Activated gamma-delta T cell treated with anti-CD3 and anti-CD28 coated beads, Interleukin-2, amount 50 U/mL, for 16 hours (primary cell): Measurements from ENCODE around the gene CD44.

Source experiments
- DNase-seq: peaks from one replicate; pipeline ENCODE4 v3.0.0-alpha.2; 2020; ENCODE audit warnings: low read depth

CD44 gene

GRCh38 chr11:35139722-35140282 is 831 bp downstream of the CD44 start:
- no peak for DNase-seq

GRCh38 chr11:35141071-35141470 is 2.1 kb downstream of the CD44 start:
- DNase-seq, result no peak

GRCh38 chr11:35141571-35141971 is 2.6 kb downstream of the CD44 start:
- no peak for DNase-seq

GRCh38 chr11:35142481-35143075 is 3.6 kb downstream of the CD44 start:
- DNase-seq, result no peak

- no peak for DNase-seq
Observed at GRCh38 chr11:35143297-35144135, 4.5 kb downstream of the CD44 start.

GRCh38 chr11:35144136-35144741 is 5.3 kb downstream of the CD44 start:
- no peak for DNase-seq

GRCh38 chr11:35144806-35145205 is 5.8 kb downstream of the CD44 start:
- DNase-seq, result no peak

GRCh38 chr11:35145271-35145670 is 6.3 kb downstream of the CD44 start:
- peak; percentile 49 for DNase-seq

GRCh38 chr11:35146074-35146521 is 7.1 kb downstream of the CD44 start:
- DNase-seq, result peak; percentile 71

GRCh38 chr11:35146711-35147110 is 7.7 kb downstream of the CD44 start:
- no peak for DNase-seq

- no peak for DNase-seq
Observed at GRCh38 chr11:35147235-35147634, 8.3 kb downstream of the CD44 start.

GRCh38 chr11:35148163-35148837 is 9.3 kb downstream of the CD44 start:
- DNase-seq, result no peak

- DNase-seq, result no peak
Observed at GRCh38 chr11:35150454-35150853, 11.5 kb downstream of the CD44 start.

- DNase-seq, result no peak
Observed at GRCh38 chr11:35151241-35151640, 12.3 kb downstream of the CD44 start.

GRCh38 chr11:35151683-35152280 is 12.8 kb downstream of the CD44 start:
- DNase-seq, result no peak

GRCh38 chr11:35152575-35152974 is 13.6 kb downstream of the CD44 start:
- DNase-seq, result no peak

GRCh38 chr11:35153280-35153679 is 14.3 kb downstream of the CD44 start:
- no peak for DNase-seq

GRCh38 chr11:35154952-35155351 is 16.0 kb downstream of the CD44 start:
- no peak for DNase-seq

GRCh38 chr11:35155677-35156076 is 16.7 kb downstream of the CD44 start:
- DNase-seq, result no peak

- DNase-seq, result no peak
Observed at GRCh38 chr11:35157814-35158700, 19.1 kb downstream of the CD44 start.
